GM13976 (cell line): ENCODE data around the gene AGO4.

Source experiments
- DNase-seq: peaks from one replicate; pipeline ENCODE4 v3.0.0; 2012; ENCODE audit warnings: low spot score
- in situ Hi-C: fragments of 300-500 bp; cut with MboI; formaldehyde crosslinking; loops from one replicate; pipeline ENCODE4 v1.12.0; 2022; ENCODE audit warnings: low sequenced_read_pairs, mixed read lengths, inconsistent platforms; ENCODE audit not compliant: unreplicated experiment
- TF ChIP-seq, protein P1 (sequence below): IDR thresholded peaks from 2 replicates; pipeline ENCODE4 v1.5.1; 2012; ENCODE audit warnings: borderline replicate concordance, mild to moderate bottlenecking; ENCODE audit not compliant: insufficient read depth; ENCODE audit errors: extremely low read depth, missing control alignments, control extremely low read depth

Gene AGO4

DNA sequence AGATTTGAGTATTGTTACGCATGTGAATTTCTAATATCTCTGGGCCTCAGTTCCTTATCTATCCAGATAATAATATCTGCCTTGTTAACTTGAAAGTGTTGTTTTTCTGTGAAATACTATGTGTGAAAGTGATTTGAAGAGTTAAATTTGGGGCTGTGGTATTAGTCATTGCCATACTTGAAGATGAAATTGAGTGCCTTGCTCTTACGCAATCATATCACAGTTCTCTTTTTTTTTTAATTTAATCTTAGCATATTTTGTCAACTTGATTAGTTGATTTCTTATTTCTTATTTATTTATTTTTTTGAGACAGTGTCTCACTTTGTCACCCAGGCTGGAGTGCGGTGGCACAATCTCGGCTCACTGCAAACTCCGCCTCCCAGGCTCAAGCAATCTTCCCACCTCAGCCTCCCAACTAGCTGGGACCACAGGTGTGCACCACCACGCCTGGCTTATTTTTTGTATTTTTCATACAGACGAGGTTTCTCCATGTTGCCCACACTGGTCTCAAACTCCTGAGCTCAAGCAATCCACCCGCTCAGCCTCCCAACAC, 31.0 kb downstream of the AGO4 start:
- TF ChIP-seq, protein P1, sequence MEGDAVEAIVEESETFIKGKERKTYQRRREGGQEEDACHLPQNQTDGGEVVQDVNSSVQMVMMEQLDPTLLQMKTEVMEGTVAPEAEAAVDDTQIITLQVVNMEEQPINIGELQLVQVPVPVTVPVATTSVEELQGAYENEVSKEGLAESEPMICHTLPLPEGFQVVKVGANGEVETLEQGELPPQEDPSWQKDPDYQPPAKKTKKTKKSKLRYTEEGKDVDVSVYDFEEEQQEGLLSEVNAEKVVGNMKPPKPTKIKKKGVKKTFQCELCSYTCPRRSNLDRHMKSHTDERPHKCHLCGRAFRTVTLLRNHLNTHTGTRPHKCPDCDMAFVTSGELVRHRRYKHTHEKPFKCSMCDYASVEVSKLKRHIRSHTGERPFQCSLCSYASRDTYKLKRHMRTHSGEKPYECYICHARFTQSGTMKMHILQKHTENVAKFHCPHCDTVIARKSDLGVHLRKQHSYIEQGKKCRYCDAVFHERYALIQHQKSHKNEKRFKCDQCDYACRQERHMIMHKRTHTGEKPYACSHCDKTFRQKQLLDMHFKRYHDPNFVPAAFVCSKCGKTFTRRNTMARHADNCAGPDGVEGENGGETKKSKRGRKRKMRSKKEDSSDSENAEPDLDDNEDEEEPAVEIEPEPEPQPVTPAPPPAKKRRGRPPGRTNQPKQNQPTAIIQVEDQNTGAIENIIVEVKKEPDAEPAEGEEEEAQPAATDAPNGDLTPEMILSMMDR: no peak
- in situ Hi-C loops: no loop called here
- no peak for DNase-seq

DNA sequence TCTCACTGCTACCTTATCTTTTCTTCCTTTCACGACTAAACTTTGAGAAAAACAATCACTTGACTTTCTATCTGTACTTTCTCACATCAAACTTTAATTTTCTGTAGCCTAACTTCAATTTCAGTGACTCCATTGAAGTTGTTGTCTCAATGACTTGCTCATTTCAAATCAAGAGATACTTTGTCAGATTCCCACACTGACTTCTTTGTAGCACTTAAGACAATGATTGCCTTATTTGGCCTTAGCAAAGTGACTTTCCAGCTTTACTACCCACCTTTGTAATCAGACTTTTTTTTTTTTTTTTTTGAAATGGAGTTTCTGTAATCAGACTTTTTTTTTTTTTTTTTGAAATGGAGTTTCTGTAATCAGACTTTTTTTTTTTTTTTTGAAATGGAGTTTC, 37.0 kb downstream of the AGO4 start:
- no peak for DNase-seq
- TF ChIP-seq, protein P1: no peak
- in situ Hi-C loops: no loop called here

GRCh38 chr1:35845766-35846165, 38.0 kb downstream of the AGO4 start:
- TF ChIP-seq, protein P1: no peak
- DNase-seq: no peak
- in situ Hi-C loops: no loop called here

- TF ChIP-seq, protein P1: no peak
- in situ Hi-C loops: no loop called here
- no peak for DNase-seq
Observed at GRCh38 chr1:35847935-35848565, 40.2 kb downstream of the AGO4 start.

- TF ChIP-seq, protein P1: no peak
Observed at GRCh38 chr1:35850051-35850450, 42.2 kb downstream of the AGO4 start.

DNA sequence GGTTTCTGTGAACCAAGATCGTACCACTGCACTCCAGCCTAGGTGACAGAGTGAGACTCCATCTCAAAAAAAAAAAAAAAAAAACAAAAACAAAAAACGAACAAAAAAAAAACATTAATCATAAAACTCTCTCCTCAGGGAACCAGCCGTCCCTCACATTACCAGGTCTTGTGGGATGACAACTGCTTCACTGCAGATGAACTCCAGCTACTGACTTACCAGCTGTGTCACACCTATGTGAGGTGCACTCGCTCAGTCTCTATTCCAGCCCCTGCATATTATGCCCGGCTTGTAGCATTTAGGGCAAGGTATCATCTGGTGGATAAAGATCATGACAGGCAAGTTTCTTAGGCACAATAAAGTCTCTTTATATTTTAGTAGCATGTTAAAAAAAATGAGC, 42.9 kb downstream of the AGO4 start:
- in situ Hi-C loops: no loop called here
- DNase-seq: no peak
- TF ChIP-seq, protein P1: no peak

More at GRCh38 chr1:35850051-35850450, 42.2 kb downstream of the AGO4 start:
- no peak for DNase-seq
- in situ Hi-C loops: no loop called here
